Muscle layer of colon (tissue), 2 donors: ENCODE data around the gene NPAS3.

Experiments used
- H3K27ac ChIP-seq: one replicate; pipeline ENCODE4 v1.7.0; 2013; ENCODE audit warnings: low read depth, mild to moderate bottlenecking, low read length, moderate library complexity
- H3K27me3 ChIP-seq, 2 donors: one replicate each; pipeline ENCODE4 v1.7.0; 2013; ENCODE audit warnings: low read length in 2 of 2, mild to moderate bottlenecking in 2 of 2; ENCODE audit not compliant: insufficient read depth in 2 of 2, control insufficient read depth in 1 of 2
- H3K36me3 ChIP-seq: one replicate; pipeline ENCODE4 v1.7.0; 2013; ENCODE audit warnings: mild to moderate bottlenecking, low read length; ENCODE audit not compliant: insufficient read depth
- H3K4me1 ChIP-seq: one replicate; pipeline ENCODE4 v1.7.0; 2013; ENCODE audit warnings: mild to moderate bottlenecking, low read length; ENCODE audit not compliant: insufficient read depth
- H3K4me3 ChIP-seq, 2 donors: one replicate each; pipeline ENCODE4 v1.7.0; 2013; ENCODE audit warnings: low read length in 2 of 2, low read depth in 1 of 2, mild to moderate bottlenecking in 1 of 2, moderate library complexity in 1 of 2
- H3K9ac ChIP-seq: one replicate; pipeline ENCODE4 v1.7.0; 2013; ENCODE audit warnings: low read length
- H3K9me3 ChIP-seq: one replicate; pipeline ENCODE4 v1.7.0; 2013; ENCODE audit warnings: mild to moderate bottlenecking, low read length
- donor health status: abdominal sarcoma.
- donor health status: Adenocarcinoma of cecum.

Gene NPAS3

DNA sequence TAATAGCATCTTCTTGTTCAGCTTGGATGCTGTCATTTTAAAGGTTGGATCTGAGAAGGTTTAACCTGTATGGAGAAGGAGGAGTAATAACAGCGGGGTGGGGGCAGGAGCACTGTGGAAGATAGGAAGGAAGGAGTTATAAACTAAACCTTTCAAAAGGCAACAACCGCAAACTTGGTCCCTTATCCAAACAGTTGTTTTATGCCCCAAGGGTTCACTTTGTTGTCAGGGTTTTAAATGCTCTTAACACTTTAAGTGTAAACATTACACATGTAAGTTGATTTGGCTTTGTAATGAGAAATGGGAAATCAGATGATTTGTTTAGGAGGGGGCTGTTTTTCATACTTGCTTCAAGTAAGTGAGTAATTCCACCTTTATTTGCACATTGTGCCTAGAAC is 3.0 kb downstream of the NPAS3 start:
- Histone ChIP-seq H3K9ac (no peak overlapping the region), H3K27ac (no peak overlapping the region), H3K27me3 (peaks cover 0 to under 1% of the 10 kb centered on the region in 2 donors), H3K4me1 (peaks cover 19% of the 10 kb centered on the region), H3K36me3 (no peaks in the 10 kb centered on the region), H3K4me3 (no peak overlapping the region), H3K9me3 (no peaks in the 10 kb centered on the region)

DNA sequence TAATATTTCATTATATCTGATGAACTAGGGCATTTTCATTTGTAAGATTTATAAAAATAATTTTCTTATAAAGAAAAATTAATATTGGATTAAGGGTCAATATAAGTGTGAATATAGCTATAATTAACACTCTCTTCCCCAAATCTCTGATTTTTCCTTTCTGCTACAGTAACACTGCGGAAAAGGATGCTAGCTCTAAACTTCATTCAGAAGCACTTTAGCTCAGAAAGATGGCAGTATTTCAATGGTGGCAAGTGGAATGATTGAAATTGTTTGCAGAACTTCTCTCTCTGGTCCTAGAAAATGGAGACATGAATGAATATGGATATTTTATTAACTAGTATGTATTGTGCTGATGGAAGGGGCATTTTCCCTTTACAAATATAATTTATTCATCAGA is 8.4 kb downstream of the NPAS3 start:
- H3K9ac ChIP-seq: no peak overlapping the region
- no peaks in the 10 kb centered on the region for H3K4me1 ChIP-seq
- H3K27me3 ChIP-seq: no peaks in the 10 kb centered on the region
- H3K36me3 ChIP-seq: no peaks in the 10 kb centered on the region
- H3K9me3 ChIP-seq: no peaks in the 10 kb centered on the region
- no peak overlapping the region for H3K4me3 ChIP-seq
- no peak overlapping the region for H3K27ac ChIP-seq

DNA sequence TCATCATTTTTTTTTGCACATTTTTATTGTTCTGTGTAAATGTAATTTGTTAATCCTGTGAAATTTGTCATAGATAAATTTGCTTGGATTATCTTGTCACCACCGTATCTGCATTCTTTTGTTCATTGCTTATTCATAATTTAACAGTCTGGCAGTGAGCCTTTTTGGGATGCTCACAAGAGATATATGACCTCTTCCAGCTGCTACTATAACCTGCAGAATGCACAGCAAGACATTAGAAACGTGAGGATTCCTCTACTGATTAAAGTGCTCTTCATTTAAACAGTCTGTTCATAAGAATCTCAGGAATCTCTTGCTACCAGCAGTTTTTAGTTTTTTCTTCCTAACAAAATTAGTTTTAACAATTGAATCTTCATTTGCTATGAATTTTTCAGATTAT is 9.1 kb downstream of the NPAS3 start:
- Histone ChIP-seq H3K4me3 (no peak overlapping the region), H3K4me1 (no peaks in the 10 kb centered on the region), H3K27me3 (no peaks in the 10 kb centered on the region), H3K36me3 (no peaks in the 10 kb centered on the region), H3K27ac (no peak overlapping the region), H3K9me3 (no peaks in the 10 kb centered on the region), H3K9ac (no peak overlapping the region)

DNA sequence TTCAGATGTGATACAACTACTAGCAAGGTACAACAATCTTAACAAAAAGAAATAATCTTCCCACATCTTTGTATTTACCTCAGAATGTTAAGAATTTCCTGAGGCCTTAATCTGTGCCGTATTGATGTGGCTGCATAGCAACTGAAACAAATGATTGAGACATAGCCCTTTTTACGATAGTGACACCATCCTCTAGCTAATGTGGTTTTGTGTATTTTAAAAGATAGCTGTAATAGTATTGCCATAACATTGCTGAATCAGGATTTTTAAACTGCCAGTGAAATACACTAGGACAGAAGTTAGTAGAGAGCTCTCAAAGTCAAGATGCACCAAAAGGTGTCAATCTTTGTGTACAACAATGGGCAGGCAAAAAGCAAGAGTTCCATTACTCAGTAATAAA is 11.9 kb downstream of the NPAS3 start:
- no peaks in the 10 kb centered on the region for H3K36me3 ChIP-seq
- H3K4me1 ChIP-seq: no peaks in the 10 kb centered on the region
- H3K27ac ChIP-seq: no peak overlapping the region
- no peak overlapping the region for H3K9ac ChIP-seq
- H3K9me3 ChIP-seq: no peaks in the 10 kb centered on the region
- H3K4me3 ChIP-seq: no peak overlapping the region
- H3K27me3 ChIP-seq: no peaks in the 10 kb centered on the region

DNA sequence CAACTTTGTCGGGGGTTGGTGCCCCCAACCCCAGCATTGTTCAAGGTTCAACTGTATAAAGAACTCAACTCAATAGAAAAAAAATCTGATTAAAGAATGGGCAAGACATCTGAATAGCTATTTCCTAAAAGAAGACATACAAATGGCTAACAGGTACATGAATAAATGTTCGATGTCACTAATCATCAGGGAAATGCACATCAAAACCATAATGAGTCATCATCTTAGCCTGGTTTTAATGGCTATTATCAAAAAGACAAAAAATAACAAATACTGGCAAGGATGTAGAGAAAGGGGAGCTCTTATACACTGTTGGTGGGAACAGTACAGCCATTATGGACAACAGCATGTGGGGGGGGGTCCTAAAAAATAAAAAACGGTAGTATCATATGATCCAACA is 28.7 kb downstream of the NPAS3 start:
- H3K36me3 ChIP-seq: no peaks in the 10 kb centered on the region
- H3K4me3 ChIP-seq: no peak overlapping the region
- no peaks in the 10 kb centered on the region for H3K9me3 ChIP-seq
- H3K9ac ChIP-seq: no peak overlapping the region
- H3K27me3 ChIP-seq: no peaks in the 10 kb centered on the region
- no peak overlapping the region for H3K27ac ChIP-seq
- H3K4me1 ChIP-seq: no peaks in the 10 kb centered on the region

DNA sequence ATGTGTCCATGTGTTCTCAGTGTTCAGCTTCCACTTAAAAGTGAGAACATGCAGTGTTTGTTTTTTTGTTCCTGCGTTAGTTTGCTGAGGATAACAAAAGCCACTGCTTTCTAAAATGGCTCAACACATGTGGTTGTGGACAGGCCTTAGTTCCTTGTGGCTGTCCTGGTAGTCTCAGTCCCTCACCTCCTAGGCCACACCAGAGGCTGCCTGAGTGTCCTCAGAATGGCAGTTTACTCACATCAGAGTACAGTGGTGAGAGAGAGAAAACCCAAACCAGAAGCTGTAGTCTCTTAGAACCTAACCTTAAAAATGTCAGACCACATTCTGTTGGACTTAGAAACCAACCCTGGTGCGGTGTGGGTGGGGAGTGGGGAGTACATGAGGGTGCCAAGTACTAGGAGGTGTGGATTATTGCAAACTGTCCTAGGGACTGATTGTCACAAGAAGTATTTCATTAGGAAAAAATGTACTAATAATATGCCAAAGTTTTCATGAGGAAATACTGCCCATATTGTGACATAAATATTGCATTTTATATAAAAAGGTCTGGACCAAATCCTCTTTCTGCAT is 30.4 kb downstream of the NPAS3 start:
- H3K4me1 ChIP-seq: no peaks in the 10 kb centered on the region
- no peaks in the 10 kb centered on the region for H3K9me3 ChIP-seq
- no peak overlapping the region for H3K27ac ChIP-seq
- H3K9ac ChIP-seq: no peak overlapping the region
- H3K36me3 ChIP-seq: no peaks in the 10 kb centered on the region
- no peak overlapping the region for H3K4me3 ChIP-seq
- no peaks in the 10 kb centered on the region for H3K27me3 ChIP-seq

DNA sequence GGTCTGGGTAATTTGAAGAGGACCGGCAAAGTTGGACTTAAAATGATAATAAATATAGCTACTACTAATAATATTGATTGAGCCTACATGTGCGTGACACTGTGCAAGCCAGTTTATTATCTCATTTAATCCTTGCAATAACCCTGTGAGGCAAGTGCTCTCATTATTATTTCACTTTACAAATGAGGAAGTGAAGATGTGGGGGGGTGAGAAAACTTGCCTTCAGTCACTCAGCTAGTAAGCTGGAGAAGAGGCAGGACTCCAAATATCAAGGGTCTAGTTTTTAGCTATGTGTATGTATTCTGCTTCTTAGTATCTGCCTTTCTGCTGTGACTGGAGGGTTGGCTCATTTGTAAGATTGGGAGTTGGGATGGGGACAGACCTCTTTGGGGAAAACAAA is 39.2 kb downstream of the NPAS3 start:
- Histone ChIP-seq H3K4me1 (no peaks in the 10 kb centered on the region), H3K27ac (no peak overlapping the region), H3K9ac (no peak overlapping the region), H3K9me3 (no peaks in the 10 kb centered on the region), H3K4me3 (no peak overlapping the region), H3K27me3 (no peaks in the 10 kb centered on the region), H3K36me3 (no peaks in the 10 kb centered on the region)

DNA sequence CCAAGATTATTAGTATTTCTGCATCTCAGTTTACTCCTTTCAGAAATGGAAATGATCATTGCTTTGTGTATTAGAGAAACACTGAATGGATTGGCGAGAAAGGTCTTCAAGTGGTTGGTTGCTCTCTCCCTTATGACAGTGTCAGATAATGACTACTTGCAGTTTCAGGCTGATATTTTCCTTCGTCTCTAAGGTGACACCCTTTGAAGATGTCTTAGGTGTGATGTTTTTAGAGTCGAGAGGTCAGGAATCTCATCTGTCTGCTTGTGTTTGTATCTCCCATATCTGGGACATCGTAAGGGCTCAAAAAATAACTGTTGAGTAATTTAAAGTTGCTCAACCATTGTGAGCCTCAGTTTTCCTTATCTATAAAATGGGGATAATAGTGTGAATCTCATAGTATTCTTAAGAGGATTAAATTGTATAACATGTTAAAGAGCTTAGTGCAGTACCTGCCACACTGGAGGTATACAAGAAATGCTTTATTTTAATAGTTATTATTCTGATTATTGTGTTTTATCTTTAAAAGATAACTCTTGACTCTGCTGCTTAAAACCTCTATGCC is 40.1 kb downstream of the NPAS3 start:
- H3K27me3 ChIP-seq: no peaks in the 10 kb centered on the region

DNA sequence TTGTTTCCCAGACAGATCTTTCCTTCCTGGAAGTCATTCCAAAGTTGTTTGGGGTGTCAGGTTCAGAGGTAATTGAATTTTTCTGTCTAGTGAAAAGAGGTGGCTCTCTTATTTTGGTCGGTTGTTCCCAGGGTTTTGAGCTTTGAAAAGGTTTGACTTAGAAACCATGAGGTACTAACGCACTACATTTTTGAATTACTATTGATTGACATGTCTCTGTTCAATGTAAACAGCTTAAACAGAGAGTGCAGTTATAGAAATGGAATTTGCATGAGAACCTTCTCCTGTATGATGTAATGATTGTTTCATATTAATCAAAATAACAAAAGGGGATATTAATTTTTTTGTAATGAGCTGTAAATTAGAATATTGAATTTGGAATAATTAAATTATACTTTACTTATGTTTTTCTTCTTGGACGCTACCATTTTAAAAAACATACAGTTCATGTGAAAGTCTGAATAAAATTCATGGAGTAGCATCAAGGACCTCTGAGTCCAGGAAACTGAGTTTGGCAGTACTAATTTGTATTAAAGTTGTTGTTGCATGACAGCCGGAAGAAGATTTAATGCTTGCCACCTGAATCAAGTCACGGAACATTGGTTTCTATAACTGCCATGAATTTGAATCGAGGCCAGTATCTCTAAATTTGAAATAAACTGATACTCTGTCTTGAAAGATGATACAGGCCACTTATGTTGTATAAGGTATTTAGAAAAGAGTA is 41.7 kb downstream of the NPAS3 start:
- H3K9ac ChIP-seq: no peak overlapping the region
- H3K4me1 ChIP-seq: no peaks in the 10 kb centered on the region
- H3K27ac ChIP-seq: no peak overlapping the region
- no peaks in the 10 kb centered on the region for H3K9me3 ChIP-seq
- no peaks in the 10 kb centered on the region for H3K36me3 ChIP-seq
- no peak overlapping the region for H3K4me3 ChIP-seq
- no peaks in the 10 kb centered on the region for H3K27me3 ChIP-seq

More for the DNA sequence above, 40.1 kb downstream of the NPAS3 start:
- H3K27ac ChIP-seq: no peak overlapping the region
- no peaks in the 10 kb centered on the region for H3K9me3 ChIP-seq
- no peak overlapping the region for H3K9ac ChIP-seq
- no peak overlapping the region for H3K4me3 ChIP-seq
- no peaks in the 10 kb centered on the region for H3K36me3 ChIP-seq
- H3K4me1 ChIP-seq: no peaks in the 10 kb centered on the region

DNA sequence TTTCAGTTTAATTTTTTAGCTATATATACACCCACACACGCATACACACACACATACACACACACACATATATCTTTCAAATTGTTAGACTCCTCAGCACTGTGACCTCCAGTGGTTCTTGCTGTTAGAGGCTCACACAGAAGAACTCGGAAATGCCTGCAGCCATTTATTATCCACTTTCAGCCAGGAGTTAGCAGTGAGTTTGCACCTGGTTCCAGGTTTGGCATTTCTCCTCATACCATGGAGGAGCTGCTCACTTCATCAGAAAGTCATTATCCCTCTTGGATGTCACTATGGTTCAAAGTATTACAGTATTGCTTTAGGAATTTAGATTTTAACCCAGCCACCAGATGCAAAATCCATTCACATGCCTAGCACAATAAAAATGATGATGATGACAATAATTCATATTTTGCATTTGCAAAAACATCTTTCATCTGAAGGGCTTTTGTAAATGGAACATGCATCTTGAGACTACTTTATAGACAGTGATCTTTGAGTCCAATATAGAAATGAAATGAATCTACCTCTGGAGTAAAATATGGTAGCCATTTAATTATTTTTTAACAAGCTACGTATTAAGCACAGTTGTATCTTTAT is 42.3 kb downstream of the NPAS3 start:
- H3K9ac ChIP-seq: no peak overlapping the region

DNA sequence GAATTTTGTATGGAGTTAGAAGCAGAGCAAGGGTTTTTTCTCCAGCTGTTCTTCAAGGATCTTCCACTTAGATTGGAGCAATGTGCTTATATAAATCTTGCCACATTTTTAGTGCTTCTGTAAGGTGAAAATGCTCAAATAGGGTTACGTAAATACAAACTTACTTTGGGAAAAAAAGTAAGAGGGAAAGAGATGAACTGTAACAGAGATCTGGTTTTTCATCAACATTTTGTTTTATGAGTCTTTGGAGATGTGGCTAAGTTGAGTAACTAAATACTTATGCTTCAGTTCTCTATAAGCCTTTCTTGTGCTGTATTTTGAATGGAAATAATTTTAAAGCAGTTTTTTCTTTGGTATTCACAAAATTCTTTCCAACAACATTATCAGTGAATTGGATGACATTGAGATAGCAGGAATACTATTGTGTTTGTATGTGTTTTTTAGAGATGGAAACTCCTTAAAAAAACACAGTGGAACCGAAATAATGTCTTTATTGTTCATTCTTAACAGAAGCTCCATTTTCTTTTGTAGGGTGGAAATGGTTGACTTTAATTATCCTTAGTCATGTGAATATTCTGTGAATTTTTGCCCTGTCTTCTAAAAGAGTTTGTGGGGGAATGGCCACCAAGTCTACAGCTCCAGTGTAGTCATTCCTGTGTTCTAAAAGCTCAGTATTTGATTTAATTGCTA is 45.7 kb downstream of the NPAS3 start:
- Histone ChIP-seq H3K9ac (no peak overlapping the region), H3K4me1 (no peaks in the 10 kb centered on the region), H3K4me3 (no peak overlapping the region), H3K9me3 (no peaks in the 10 kb centered on the region), H3K27me3 (no peaks in the 10 kb centered on the region), H3K27ac (no peak overlapping the region), H3K36me3 (no peaks in the 10 kb centered on the region)

More for the DNA sequence above, 42.3 kb downstream of the NPAS3 start:
- no peaks in the 10 kb centered on the region for H3K4me1 ChIP-seq
- no peak overlapping the region for H3K4me3 ChIP-seq
- no peaks in the 10 kb centered on the region for H3K27me3 ChIP-seq
- H3K27ac ChIP-seq: no peak overlapping the region
- no peaks in the 10 kb centered on the region for H3K9me3 ChIP-seq
- H3K36me3 ChIP-seq: no peaks in the 10 kb centered on the region
